ENCODE measurements around the gene ALPK3. TPM values are rescaled to one million over a fixed set of nuclear protein-coding genes. Genes with fewer than 3 reads are reported as not detected.

Gene ALPK3
- total RNA-seq, 1 donor from 2014 or later = 0.20 TPM

GRCh38 chr15:84783493-84784251 is 33.5 kb upstream of the ALPK3 start:
- intact Hi-C loops (cut with micrococcal nuclease) = loop anchor here (5.0 kb wide), 1 partner anchor 36 kb away; the partner anchor contains the start of gene ZNF592
- CTCF ChIA-PET = no interaction called here
- POLR2A ChIA-PET = no interaction called here
- DNase-seq (no peak), ATAC-seq (ENCODE audit: low read depth) (no peak)
- Mint-ChIP-seq H3K9me3 (no peaks in the 10 kb centered on the region), H3K27me3 (no peaks in the 10 kb centered on the region), H3K4me1 (peaks cover 41% of the 10 kb centered on the region), H3K27ac (no peak overlapping the region), H3K36me3 (ENCODE audit: low read depth) (peaks cover 76% of the 10 kb centered on the region), H3K4me3 (no peak overlapping the region)
- TF ChIP-seq CTCF (IDR thresholded peaks at IDR 0.05) = no peak

- ChIA-PET POLR2A (interaction anchor here (1.2 kb wide), 1 partner anchor 24 kb away, joined by 3 read pairs; no protein-coding TSS in a partner anchor), CTCF (no interaction called here)
- Mint-ChIP-seq H3K27ac (no peak overlapping the region), H3K4me3 (no peak overlapping the region), H3K27me3 (no peaks in the 10 kb centered on the region), H3K4me1 (peaks cover 42% of the 10 kb centered on the region), H3K9me3 (no peaks in the 10 kb centered on the region), H3K36me3 (ENCODE audit: low read depth) (peaks cover 75% of the 10 kb centered on the region)
- TF ChIP-seq CTCF (IDR thresholded peaks at IDR 0.05) = no peak
- ATAC-seq (ENCODE audit: low read depth) (no peak), DNase-seq (no peak)
- intact Hi-C loops (cut with micrococcal nuclease) = loop anchor here (5.0 kb wide), 1 partner anchor 37 kb away; the partner anchor contains the start of gene ZNF592
These were observed 32.9 kb upstream of the ALPK3 start for GRCh38 chr15:84784262-84784661.

DNA sequence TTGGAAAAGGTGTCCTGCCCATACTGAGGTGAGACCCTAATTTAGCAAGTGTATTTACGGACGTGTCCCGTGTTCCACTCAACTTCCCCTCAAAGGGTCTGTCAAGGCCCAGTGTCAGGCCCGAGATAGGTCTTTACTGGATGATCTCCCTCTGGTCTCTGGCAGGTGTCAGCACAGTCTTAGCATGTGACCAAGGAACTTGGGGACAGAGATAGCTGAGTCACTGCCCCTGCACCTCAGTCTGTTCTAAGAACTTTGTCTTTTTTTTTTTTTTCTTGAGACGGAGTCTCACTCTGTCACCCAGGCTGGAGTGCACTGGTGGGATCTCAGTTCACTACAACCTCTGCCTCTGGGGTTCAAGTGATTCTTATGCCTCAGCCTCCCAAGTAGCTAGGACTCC is 32.1 kb upstream of the ALPK3 start:
- no peaks in the 10 kb centered on the region for H3K9me3 Mint-ChIP-seq
- TF ChIP-seq CTCF (IDR thresholded peaks at IDR 0.05) = no peak
- no peak overlapping the region for H3K4me3 Mint-ChIP-seq
- no peaks in the 10 kb centered on the region for H3K27me3 Mint-ChIP-seq
- ChIA-PET CTCF (no interaction called here), POLR2A (interaction anchor here (0.6 to 1.2 kb wide), 3 partner anchors 25 to 1044 kb away, joined by 3 to 4 read pairs (median 3); partner anchors contain the start of gene NMB)
- intact Hi-C loops (cut with micrococcal nuclease) = no loop called here
- H3K27ac Mint-ChIP-seq = no peak overlapping the region
- no peak for ATAC-seq (ENCODE audit: low read depth)
- no peak for DNase-seq
- H3K4me1 Mint-ChIP-seq = peaks cover 48% of the 10 kb centered on the region
- peaks cover 73% of the 10 kb centered on the region for H3K36me3 Mint-ChIP-seq (ENCODE audit: low read depth)

DNA sequence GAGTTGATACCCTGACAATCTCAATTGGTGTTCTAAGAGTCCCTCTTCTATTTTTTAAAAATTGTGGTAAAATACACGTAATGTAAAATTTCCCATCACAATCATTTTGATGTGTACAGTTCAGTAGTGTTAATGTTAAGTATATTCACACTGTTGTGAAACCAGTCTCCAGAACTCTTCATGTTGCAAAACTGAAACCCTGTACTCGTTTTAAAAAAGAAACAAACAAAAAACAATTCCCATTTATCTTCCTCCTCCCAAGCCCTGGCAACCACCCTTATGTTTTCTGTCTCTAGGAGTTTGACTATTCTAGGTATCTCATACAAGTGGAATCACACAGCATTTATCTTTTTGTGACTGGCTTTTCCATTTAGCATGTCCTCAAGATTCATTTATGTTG is 28.7 kb upstream of the ALPK3 start:
- intact Hi-C loops (cut with micrococcal nuclease) = no loop called here
- CTCF ChIA-PET = interaction anchor here (0.6 kb wide), 1 partner anchor 203 kb away, joined by 3 read pairs; no protein-coding TSS in a partner anchor
- no peaks in the 10 kb centered on the region for H3K27me3 Mint-ChIP-seq
- ATAC-seq (ENCODE audit: low read depth) = no peak
- H3K4me3 Mint-ChIP-seq = no peak overlapping the region
- TF ChIP-seq CTCF (IDR thresholded peaks at IDR 0.05) = no peak
- POLR2A ChIA-PET = no interaction called here
- peaks cover 78% of the 10 kb centered on the region for H3K36me3 Mint-ChIP-seq (ENCODE audit: low read depth)
- no peak overlapping the region for H3K27ac Mint-ChIP-seq
- DNase-seq = no peak
- no peaks in the 10 kb centered on the region for H3K9me3 Mint-ChIP-seq
- peaks cover 41% of the 10 kb centered on the region for H3K4me1 Mint-ChIP-seq

- intact Hi-C loops (cut with micrococcal nuclease) = no loop called here
- no peak for DNase-seq
- TF ChIP-seq CTCF (IDR thresholded peaks at IDR 0.05) = no peak
- Mint-ChIP-seq H3K27me3 (no peaks in the 10 kb centered on the region), H3K9me3 (no peaks in the 10 kb centered on the region), H3K4me1 (peaks cover 40% of the 10 kb centered on the region), H3K36me3 (ENCODE audit: low read depth) (peaks cover 76% of the 10 kb centered on the region), H3K27ac (peak overlapping the region; percentile 56), H3K4me3 (no peak overlapping the region)
- CTCF ChIA-PET = interaction anchor here (0.8 kb wide), 1 partner anchor 40 kb away, joined by 3 read pairs; no protein-coding TSS in a partner anchor
- peak; percentile 42 for ATAC-seq (ENCODE audit: low read depth)
- POLR2A ChIA-PET = interaction anchor here (0.7 to 1.0 kb wide), 2 partner anchors 74 to 647 kb away, joined by 3 to 4 read pairs; partner anchors contain the start of gene SEC11A
These were observed 27.4 kb upstream of the ALPK3 start for GRCh38 chr15:84789762-84790161.
